ENCODE data around the gene MLPH.

Gene MLPH

GRCh38 chr2:237546040-237546875 is 59.2 kb downstream of the MLPH start:
- DNase-seq: no peak

GRCh38 chr2:237546876-237547395 is 59.9 kb downstream of the MLPH start:
- no peak for DNase-seq

- no peak for DNase-seq
Observed at GRCh38 chr2:237547841-237548416, 60.9 kb downstream of the MLPH start.

- no peak for DNase-seq
Observed at GRCh38 chr2:237549216-237549615, 62.2 kb downstream of the MLPH start.

GRCh38 chr2:237549643-237550415 is 62.8 kb downstream of the MLPH start:
- DNase-seq: no peak

- no peak for DNase-seq
Observed at GRCh38 chr2:237551071-237551574, 64.1 kb downstream of the MLPH start.

- no peak for DNase-seq
Observed at GRCh38 chr2:237552908-237553307, 65.9 kb downstream of the MLPH start.

- no peak for DNase-seq
Observed at GRCh38 chr2:237553948-237554347, 66.9 kb downstream of the MLPH start.

- DNase-seq: no peak
Observed at GRCh38 chr2:237555560-237555959, 68.5 kb downstream of the MLPH start.

GRCh38 chr2:237556773-237557632 is 70.0 kb downstream of the MLPH start:
- DNase-seq: no peak

- no peak for DNase-seq
Observed at GRCh38 chr2:237557633-237558015, 70.6 kb downstream of the MLPH start.

- DNase-seq: no peak
Observed at GRCh38 chr2:237558961-237559641, 72.0 kb downstream of the MLPH start.

- DNase-seq: no peak
Observed at GRCh38 chr2:237561221-237561620, 74.2 kb downstream of the MLPH start.

GRCh38 chr2:237563816-237564215 is 76.8 kb downstream of the MLPH start:
- no peak for DNase-seq

- DNase-seq: no peak
Observed at GRCh38 chr2:237564526-237565131, 77.6 kb downstream of the MLPH start.

- DNase-seq: no peak
Observed at GRCh38 chr2:237565974-237566373, 78.9 kb downstream of the MLPH start.

- DNase-seq: no peak
Observed at GRCh38 chr2:237566401-237567235, 79.6 kb downstream of the MLPH start, which contains the start of gene PRLH. Gene PRLH (plus strand): TSS chr2:237566574. CDS start chr2:237566574, 0 bp downstream.

GRCh38 chr2:237567276-237568029 is 80.4 kb downstream of the MLPH start:
- peak in 5 of 14 donors; percentile 28 to 50 (median 36) for DNase-seq

- DNase-seq: no peak
Observed at GRCh38 chr2:237568121-237568660, 81.1 kb downstream of the MLPH start.

Data from C1 segment of cervical spinal cord (tissue), 14 donors.